HepG2 (cell line): ENCODE data around the gene SINHCAF. TPM values are rescaled to one million over a fixed set of nuclear protein-coding genes. Genes with fewer than 3 reads are reported as not detected.

Experiments used
- ATF5 ChIP-seq: sonication (generic); formaldehyde crosslinking; IDR thresholded peaks from 2 replicates; pipeline ENCODE4 v1.4.0; 2020; ENCODE audit warnings: mild to moderate bottlenecking, low read depth, missing genetic modification reagents
- CBX1 ChIP-seq: IDR thresholded peaks from one replicate; pipeline ENCODE4 v1.6.1; 2016; ENCODE audit warnings: antibody characterized with exemption, low read depth
- HDAC1 ChIP-seq: sonication (generic); formaldehyde crosslinking; IDR thresholded peaks from 2 replicates; pipeline ENCODE4 v1.5.1; 2020; ENCODE audit warnings: mild to moderate bottlenecking, missing genetic modification reagents
- HNRNPUL1 ChIP-seq: fragments of 200-400 bp; formaldehyde crosslinking; IDR thresholded peaks from 2 replicates; pipeline ENCODE4 v1.6.1; 2017; ENCODE audit warnings: low read depth, mild to moderate bottlenecking, low read length, moderate library complexity
- HOXA3 ChIP-seq: sonication (generic); formaldehyde crosslinking; IDR thresholded peaks from 2 replicates; pipeline ENCODE4 v1.5.0; 2020; ENCODE audit warnings: missing genetic modification reagents
- KDM3A ChIP-seq: IDR thresholded peaks from 2 replicates; pipeline ENCODE4 v1.6.1; 2018; ENCODE audit warnings: low read depth, missing compliant biosample characterization
- MNT ChIP-seq: fragments of 450-650 bp; IDR thresholded peaks from 2 replicates; pipeline ENCODE4 v1.6.1; 2016
- PRDM4 ChIP-seq: sonication (generic); formaldehyde crosslinking; IDR thresholded peaks from 2 replicates; pipeline ENCODE4 v1.9.0; 2021; ENCODE audit warnings: missing genetic modification reagents, borderline replicate concordance
- SIX1 ChIP-seq: sonication (generic); formaldehyde crosslinking; IDR thresholded peaks from 2 replicates; pipeline ENCODE4 v1.4.0; 2020; ENCODE audit warnings: missing genetic modification reagents, borderline replicate concordance
- SMAD9 ChIP-seq: sonication (generic); formaldehyde crosslinking; IDR thresholded peaks from 2 replicates; pipeline ENCODE4 v1.5.1; 2020; ENCODE audit warnings: mild to moderate bottlenecking, missing genetic modification reagents
- STAG1 ChIP-seq: sonication (generic); formaldehyde crosslinking; IDR thresholded peaks from 2 replicates; pipeline ENCODE4 v1.4.0; 2020; ENCODE audit warnings: missing genetic modification reagents
- ZFP37 ChIP-seq: sonication (generic); formaldehyde crosslinking; IDR thresholded peaks from 2 replicates; pipeline ENCODE4 v1.4.0; 2020; ENCODE audit warnings: missing genetic modification reagents, borderline replicate concordance
- ZKSCAN5 ChIP-seq: sonication (generic); formaldehyde crosslinking; IDR thresholded peaks from 2 replicates; pipeline ENCODE4 v1.5.1; 2020; ENCODE audit warnings: mild to moderate bottlenecking, missing genetic modification reagents
- ZMYM3 ChIP-seq: sonication (generic); formaldehyde crosslinking; IDR thresholded peaks from 2 replicates; pipeline ENCODE4 v1.5.1; 2020; ENCODE audit warnings: mild to moderate bottlenecking, missing genetic modification reagents
- ZNF256 ChIP-seq: sonication (generic); formaldehyde crosslinking; conservative IDR thresholded peaks from 2 replicates; pipeline ENCODE4 v1.4.0; 2020; ENCODE audit warnings: missing genetic modification reagents
- ZNF431 ChIP-seq: sonication (generic); formaldehyde crosslinking; IDR thresholded peaks from 2 replicates; pipeline ENCODE4 v1.9.0; 2022; ENCODE audit warnings: missing genetic modification reagents, low read depth, mild to moderate bottlenecking, borderline replicate concordance
- ZNF557 ChIP-seq: sonication (generic); formaldehyde crosslinking; IDR thresholded peaks from 2 replicates; pipeline ENCODE4 v1.4.0; 2020; ENCODE audit warnings: missing genetic modification reagents
- ZNF772 ChIP-seq: sonication (generic); formaldehyde crosslinking; IDR thresholded peaks from 2 replicates; pipeline ENCODE4 v1.5.0; 2020; ENCODE audit warnings: mild to moderate bottlenecking, missing genetic modification reagents
- ZNF839 ChIP-seq: sonication (generic); formaldehyde crosslinking; IDR thresholded peaks from 2 replicates; pipeline ENCODE4 v1.4.0; 2020; ENCODE audit warnings: missing genetic modification reagents, mild to moderate bottlenecking, borderline replicate concordance
- polyA plus RNA-seq, 8 experiments: library from polyadenylated mRNA; depleted of rRNA in 3 of 8; stranded (reverse) in 7 of 8; unstranded in 1 of 8; fragments of >200 nt; fragmentation: Illumina TruSeq in 4 of 8; extraction: Trizol in 4 of 8; gene quantifications; 2 replicates each; pipeline versions ENCODE4 v1.2.1 to v1.2.3, GENCODE V29; 2011 to 2016; ENCODE audit warnings: low read depth in 4 of 8, missing spikeins in 1 of 8, mixed read lengths in 1 of 8; ENCODE audit not compliant: insufficient read depth in 1 of 8
- total RNA-seq, 5 experiments: library from RNA; depleted of rRNA; stranded (reverse); fragments of >200 nt; fragmentation: Illumina TruSeq; extraction: Trizol; gene quantifications; 2 replicates each; pipeline ENCODE4 v1.2.3, GENCODE V29; 2016; ENCODE audit warnings: low read depth in 1 of 5
- TF ChIP-seq, protein P1 (sequence below): sonication (generic); formaldehyde crosslinking; IDR thresholded peaks from 2 replicates; pipeline ENCODE4 v1.5.1; 2020; ENCODE audit warnings: missing genetic modification reagents, mild to moderate bottlenecking, borderline replicate concordance
- TF ChIP-seq, protein P2 (sequence below): IDR thresholded peaks from 2 replicates; pipeline ENCODE4 v1.6.1; 2016; ENCODE audit warnings: missing compliant biosample characterization, missing genetic modification reagents, borderline replicate concordance

SINHCAF gene
- total and polyA plus RNA-seq, 2 of the 13 experiments (the other 11 are each of a cell fraction or from before 2014, with no cell fraction given): 54.6 to 97.8 TPM

DNA sequence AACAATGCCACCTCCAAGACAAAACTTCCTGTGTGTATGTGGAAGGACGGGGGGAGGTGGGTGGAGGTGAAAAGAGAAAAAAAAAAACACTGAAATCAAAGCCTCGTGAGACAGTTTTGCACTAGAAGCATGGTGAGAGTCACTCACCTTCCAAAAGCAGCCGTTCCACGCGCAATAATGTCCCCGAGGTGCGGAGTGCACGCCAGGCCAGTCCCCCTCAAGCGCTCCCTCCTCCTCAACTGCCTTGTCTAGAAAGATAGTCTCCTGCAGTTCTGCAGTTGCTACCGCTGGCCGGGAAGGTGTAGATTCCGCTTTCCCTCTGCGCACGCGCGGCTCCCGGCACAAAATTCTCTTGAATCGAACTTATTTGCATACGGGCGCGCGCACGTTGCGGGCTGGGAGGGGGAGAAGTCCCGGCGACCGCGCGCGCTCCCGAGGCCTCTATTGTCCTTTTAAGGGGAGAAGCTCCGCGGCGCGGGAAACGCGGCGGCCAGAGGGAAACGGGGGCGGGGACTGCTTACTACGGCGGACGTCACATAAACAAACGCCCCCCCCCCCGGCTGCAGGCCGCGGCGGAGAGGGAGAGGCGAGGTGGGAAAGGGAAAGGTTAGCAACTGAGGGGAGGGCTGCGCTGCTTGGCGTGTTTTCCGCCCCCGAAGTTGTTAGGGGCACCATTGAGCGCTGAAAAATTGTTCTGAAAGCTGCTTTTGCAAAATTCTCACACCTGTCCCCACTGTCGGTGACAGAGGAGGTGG lies at the start of gene SINHCAF (continued):
- TF ChIP-seq PRDM4 (no peak), HDAC1 (peak; percentile 40; the same call in 1 of the 2 replicates), ZNF557 (CRISPR knock-in tag) (peak; percentile 81; the same call in 1 of the 2 replicates), CBX1 (no peak), ZNF431 (no peak), ZNF839 (CRISPR knock-in tag) (no peak), SIX1 (CRISPR knock-in tag) (no peak), HOXA3 (CRISPR knock-in tag) (0 out of 2 replicates have a peak, but pooled peaks have one; percentile 5), KDM3A (CRISPR knock-in tag) (no peak), ZNF256 (CRISPR knock-in tag) (no peak), MNT (peak; percentile 39), ZNF772 (CRISPR knock-in tag) (0 out of 2 replicates have a peak, but pooled peaks have one; percentile 24), HNRNPUL1 (no peak), ZKSCAN5 (CRISPR knock-in tag) (no peak), ZFP37 (CRISPR knock-in tag) (no peak), SMAD9 (no peak), ATF5 (CRISPR knock-in tag) (no peak), ZMYM3 (CRISPR knock-in tag) (no peak; the same call in 1 of the 2 replicates), STAG1 (CRISPR knock-in tag) (no peak)
- TF ChIP-seq, protein P1, sequence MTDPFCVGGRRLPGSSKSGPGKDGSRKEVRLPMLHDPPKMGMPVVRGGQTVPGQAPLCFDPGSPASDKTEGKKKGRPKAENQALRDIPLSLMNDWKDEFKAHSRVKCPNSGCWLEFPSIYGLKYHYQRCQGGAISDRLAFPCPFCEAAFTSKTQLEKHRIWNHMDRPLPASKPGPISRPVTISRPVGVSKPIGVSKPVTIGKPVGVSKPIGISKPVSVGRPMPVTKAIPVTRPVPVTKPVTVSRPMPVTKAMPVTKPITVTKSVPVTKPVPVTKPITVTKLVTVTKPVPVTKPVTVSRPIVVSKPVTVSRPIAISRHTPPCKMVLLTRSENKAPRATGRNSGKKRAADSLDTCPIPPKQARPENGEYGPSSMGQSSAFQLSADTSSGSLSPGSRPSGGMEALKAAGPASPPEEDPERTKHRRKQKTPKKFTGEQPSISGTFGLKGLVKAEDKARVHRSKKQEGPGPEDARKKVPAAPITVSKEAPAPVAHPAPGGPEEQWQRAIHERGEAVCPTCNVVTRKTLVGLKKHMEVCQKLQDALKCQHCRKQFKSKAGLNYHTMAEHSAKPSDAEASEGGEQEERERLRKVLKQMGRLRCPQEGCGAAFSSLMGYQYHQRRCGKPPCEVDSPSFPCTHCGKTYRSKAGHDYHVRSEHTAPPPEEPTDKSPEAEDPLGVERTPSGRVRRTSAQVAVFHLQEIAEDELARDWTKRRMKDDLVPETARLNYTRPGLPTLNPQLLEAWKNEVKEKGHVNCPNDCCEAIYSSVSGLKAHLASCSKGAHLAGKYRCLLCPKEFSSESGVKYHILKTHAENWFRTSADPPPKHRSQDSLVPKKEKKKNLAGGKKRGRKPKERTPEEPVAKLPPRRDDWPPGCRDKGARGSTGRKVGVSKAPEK (CRISPR knock-in tag): no peak; the same call in 1 of the 2 replicates
- TF ChIP-seq, protein P2, sequence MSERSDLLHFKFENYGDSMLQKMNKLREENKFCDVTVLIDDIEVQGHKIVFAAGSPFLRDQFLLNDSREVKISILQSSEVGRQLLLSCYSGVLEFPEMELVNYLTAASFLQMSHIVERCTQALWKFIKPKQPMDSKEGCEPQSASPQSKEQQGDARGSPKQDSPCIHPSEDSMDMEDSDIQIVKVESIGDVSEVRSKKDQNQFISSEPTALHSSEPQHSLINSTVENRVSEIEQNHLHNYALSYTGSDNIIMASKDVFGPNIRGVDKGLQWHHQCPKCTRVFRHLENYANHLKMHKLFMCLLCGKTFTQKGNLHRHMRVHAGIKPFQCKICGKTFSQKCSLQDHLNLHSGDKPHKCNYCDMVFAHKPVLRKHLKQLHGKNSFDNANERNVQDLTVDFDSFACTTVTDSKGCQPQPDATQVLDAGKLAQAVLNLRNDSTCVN (CRISPR knock-in tag): 0 out of 2 replicates have a peak, but pooled peaks have one; percentile 17
